IPS-20b (cell line): ENCODE data around the gene NPIPB2.
"Not testable (repeated sequence)": the region's sequence is repeated elsewhere in the genome, so short reads cannot be mapped to it uniquely, and the experiment has no call there.

Experiments used
- H3K27ac ChIP-seq: one replicate; pipeline ENCODE4 v1.5.1; 2013; ENCODE audit warnings: low read length
- H3K27me3 ChIP-seq: 2 replicates; pipeline ENCODE4 v1.6.1; 2013; ENCODE audit warnings: mild to moderate bottlenecking, low read length, inconsistent platforms; ENCODE audit not compliant: insufficient read depth
- H3K36me3 ChIP-seq: 2 replicates; pipeline ENCODE4 v1.6.1; 2013; ENCODE audit warnings: low read depth, mild to moderate bottlenecking, inconsistent platforms, low read length, moderate library complexity; ENCODE audit not compliant: insufficient read depth
- H3K4me1 ChIP-seq: 2 replicates; pipeline ENCODE4 v1.6.1; 2013; ENCODE audit warnings: mild to moderate bottlenecking, control low read depth, inconsistent platforms, low read length, moderate library complexity; ENCODE audit not compliant: insufficient read depth
- H3K4me3 ChIP-seq: 2 replicates; pipeline ENCODE4 v1.5.1; 2013; ENCODE audit warnings: mild to moderate bottlenecking, low read length, inconsistent platforms
- H3K9ac ChIP-seq: 2 replicates; pipeline ENCODE4 v1.6.1; 2013; ENCODE audit warnings: low read depth, mild to moderate bottlenecking, inconsistent platforms, low read length, moderate library complexity
- H3K9me3 ChIP-seq: 2 replicates; pipeline ENCODE4 v1.6.1; 2013; ENCODE audit warnings: mild to moderate bottlenecking, low read depth, low read length, inconsistent platforms; ENCODE audit not compliant: insufficient read depth

NPIPB2 gene

DNA sequence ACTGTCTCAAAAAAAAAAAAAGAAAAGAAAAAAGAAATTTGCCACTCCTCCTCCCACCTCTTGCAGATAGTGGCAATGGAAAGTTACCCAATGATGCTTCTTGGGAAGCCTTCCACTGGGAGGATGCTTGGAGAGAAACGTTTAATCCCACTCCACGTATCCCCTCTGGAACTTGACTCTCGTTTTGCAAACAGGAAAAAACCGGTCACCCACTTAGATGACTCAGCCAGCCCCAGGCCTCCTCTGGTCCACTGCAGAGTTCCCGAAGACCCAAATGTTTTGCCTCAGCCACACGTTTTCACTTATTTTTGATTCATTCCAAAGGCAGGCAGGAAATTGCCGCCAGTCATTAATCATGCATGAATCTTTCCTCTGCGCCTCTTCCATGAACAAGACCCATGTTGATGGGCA lies 13.9 kb upstream of the NPIPB2 start:
- H3K27ac ChIP-seq = no peak overlapping the region
- H3K9me3 ChIP-seq = no peaks in the 10 kb centered on the region
- no peaks in the 10 kb centered on the region for H3K27me3 ChIP-seq
- no peak overlapping the region for H3K4me3 ChIP-seq
- no peaks in the 10 kb centered on the region for H3K36me3 ChIP-seq
- H3K4me1 ChIP-seq = no peaks in the 10 kb centered on the region
- no peak overlapping the region for H3K9ac ChIP-seq

DNA sequence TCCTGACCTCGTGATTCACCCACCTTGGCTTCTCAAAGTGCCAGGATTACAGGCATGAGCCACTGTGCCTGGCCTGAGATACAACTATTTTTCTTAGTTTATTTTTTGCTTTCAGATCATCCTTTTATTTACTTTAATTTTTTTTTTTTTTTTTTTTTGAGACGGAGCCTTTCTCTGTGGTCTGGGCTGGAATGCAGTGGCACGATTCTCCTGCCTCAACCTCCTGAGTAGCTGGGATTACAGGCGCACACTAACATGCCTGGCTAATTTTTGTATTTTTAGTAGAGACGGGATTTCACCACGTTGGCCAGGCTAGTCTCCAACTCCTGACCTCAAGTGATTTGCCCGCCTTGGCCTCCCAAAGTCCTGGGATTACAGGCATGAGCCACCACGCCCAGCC lies 11.7 kb upstream of the NPIPB2 start:
- not testable (repeated sequence) for H3K4me3 ChIP-seq, H3K4me1 ChIP-seq, H3K9me3 ChIP-seq, H3K36me3 ChIP-seq, H3K27me3 ChIP-seq, H3K27ac ChIP-seq, H3K9ac ChIP-seq

DNA sequence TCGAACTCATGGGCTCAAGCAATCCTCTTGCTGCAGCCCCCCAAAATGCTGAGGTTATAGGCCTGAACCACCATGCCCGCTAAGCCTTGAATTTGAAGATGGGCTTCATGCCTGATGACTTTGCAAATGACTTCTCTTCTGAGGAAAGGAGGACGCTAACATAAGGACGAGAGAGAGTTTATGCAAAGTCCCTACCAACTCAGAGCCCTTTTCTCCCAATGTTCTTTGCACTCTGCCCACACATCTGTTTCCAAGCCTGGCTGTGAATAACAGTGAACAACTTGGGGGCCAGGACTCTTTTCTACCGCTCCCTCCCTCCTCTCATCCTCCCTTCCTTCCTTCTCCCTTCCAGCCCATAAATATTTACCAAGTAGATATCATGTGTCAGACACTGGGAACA lies 8.5 kb upstream of the NPIPB2 start:
- H3K9me3 ChIP-seq = no peaks in the 10 kb centered on the region
- no peak overlapping the region for H3K4me3 ChIP-seq
- H3K9ac ChIP-seq = no peak overlapping the region
- no peaks in the 10 kb centered on the region for H3K36me3 ChIP-seq
- no peaks in the 10 kb centered on the region for H3K27me3 ChIP-seq
- no peaks in the 10 kb centered on the region for H3K4me1 ChIP-seq
- H3K27ac ChIP-seq = no peak overlapping the region

DNA sequence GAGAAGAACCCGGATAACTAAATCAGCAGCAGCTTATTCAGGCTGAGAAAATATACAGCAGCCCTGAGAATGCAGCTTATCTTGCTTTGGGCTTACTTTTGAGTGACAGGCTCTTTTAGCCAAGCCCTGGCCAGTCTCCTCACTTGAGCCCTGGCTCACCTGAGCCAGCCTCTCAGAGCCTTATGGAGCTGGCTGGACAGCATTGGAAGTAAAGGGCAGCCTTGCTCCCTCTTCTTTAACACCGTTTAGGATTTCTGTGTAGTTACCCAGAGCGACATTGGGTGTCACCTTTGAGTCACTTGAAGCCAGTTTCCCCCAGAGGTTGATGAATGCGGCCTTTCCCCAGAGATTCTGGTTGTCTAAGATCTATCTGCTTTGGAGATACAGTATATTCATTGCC lies 7.7 kb upstream of the NPIPB2 start:
- no peaks in the 10 kb centered on the region for H3K9me3 ChIP-seq
- no peaks in the 10 kb centered on the region for H3K27me3 ChIP-seq
- H3K4me3 ChIP-seq = no peak overlapping the region
- no peaks in the 10 kb centered on the region for H3K4me1 ChIP-seq
- H3K27ac ChIP-seq = no peak overlapping the region
- no peak overlapping the region for H3K9ac ChIP-seq
- no peaks in the 10 kb centered on the region for H3K36me3 ChIP-seq

- Histone ChIP-seq H3K4me3 (no peak overlapping the region), H3K27ac (no peak overlapping the region), H3K4me1 (no peaks in the 10 kb centered on the region), H3K27me3 (no peaks in the 10 kb centered on the region), H3K9me3 (no peaks in the 10 kb centered on the region), H3K9ac (no peak overlapping the region), H3K36me3 (no peaks in the 10 kb centered on the region)
Measured at GRCh38 chr16:11948819-11949218, 7.0 kb upstream of the NPIPB2 start.

DNA sequence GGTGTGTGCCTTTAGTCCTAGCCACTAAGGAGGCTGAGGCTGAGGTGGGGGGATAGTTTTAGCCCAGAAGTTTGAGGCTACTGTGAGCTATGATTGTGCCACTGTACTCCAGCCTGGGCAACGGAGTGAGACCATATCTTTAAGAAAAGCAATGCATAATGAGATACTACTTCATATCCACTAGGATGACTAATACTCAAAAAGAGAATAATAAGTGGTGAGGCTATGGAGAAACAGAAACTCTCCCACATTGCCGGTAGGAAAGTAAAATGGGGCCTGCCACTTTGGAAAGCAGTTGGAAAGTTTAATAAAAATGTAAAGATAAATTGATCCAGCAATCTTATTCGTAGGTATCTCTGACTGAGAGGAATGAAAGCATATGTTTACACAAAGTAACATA lies 4.6 kb upstream of the NPIPB2 start:
- Histone ChIP-seq H3K4me3 (no peak overlapping the region), H3K9ac (no peak overlapping the region), H3K27ac (no peak overlapping the region), H3K4me1 (no peaks in the 10 kb centered on the region), H3K9me3 (no peaks in the 10 kb centered on the region), H3K27me3 (no peaks in the 10 kb centered on the region), H3K36me3 (no peaks in the 10 kb centered on the region)

DNA sequence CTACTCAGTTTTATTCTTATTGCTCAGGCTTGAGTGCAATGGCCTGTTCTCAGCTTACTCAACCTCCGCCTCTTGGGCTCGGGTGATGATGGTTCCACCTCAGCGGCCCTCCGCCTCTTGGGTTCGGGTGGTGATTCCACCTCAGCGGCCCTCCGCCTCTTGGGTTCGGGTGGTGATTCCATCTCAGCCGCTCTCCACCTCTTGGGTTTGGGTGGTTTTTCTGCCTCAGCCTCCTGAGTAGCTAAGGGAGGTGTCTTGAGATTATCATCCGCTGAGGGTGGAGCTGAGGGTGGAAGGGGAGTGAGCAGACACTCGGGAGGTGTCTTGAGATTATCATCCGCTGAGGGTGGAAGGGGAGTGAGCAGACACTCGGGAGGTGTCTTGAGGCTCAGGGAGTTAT lies 14.5 kb downstream of the NPIPB2 start:
- not testable (repeated sequence) for H3K36me3 ChIP-seq, H3K4me1 ChIP-seq, H3K27ac ChIP-seq, H3K4me3 ChIP-seq, H3K27me3 ChIP-seq, H3K9ac ChIP-seq, H3K9me3 ChIP-seq

DNA sequence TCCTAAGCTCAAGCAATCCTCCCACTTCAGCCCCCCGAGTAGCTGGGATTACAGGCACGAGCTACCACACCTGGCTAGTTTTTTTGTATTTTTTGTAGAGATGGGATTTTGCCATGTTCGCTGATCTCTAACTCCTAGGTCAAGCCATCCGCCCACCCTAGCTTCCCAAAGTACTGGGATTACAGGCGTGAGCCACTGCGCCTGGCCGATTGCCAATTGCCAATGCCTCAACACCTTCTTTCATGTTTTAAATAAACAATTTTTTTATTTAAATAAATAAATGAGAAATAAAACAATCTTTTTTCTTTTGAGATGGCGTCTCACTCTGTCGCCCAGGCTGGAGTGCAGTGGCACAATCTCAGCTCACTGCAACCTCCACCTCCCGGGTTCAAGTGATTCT lies 17.8 kb downstream of the NPIPB2 start:
- not testable (repeated sequence) for H3K4me1 ChIP-seq, H3K27me3 ChIP-seq, H3K4me3 ChIP-seq, H3K27ac ChIP-seq, H3K9me3 ChIP-seq, H3K9ac ChIP-seq, H3K36me3 ChIP-seq

- Histone ChIP-seq H3K4me3 (peak overlapping the region; percentile 54), H3K9ac (peak overlapping the region; percentile 38; the same call in 1 of the 2 replicates), H3K27ac (no peak overlapping the region), H3K4me1 (peaks cover 11% of the 10 kb centered on the region), H3K36me3 (no peaks in the 10 kb centered on the region), H3K9me3 (no peaks in the 10 kb centered on the region), H3K27me3 (no peaks in the 10 kb centered on the region)
Measured at GRCh38 chr16:11916524-11917285, 25.1 kb downstream of the NPIPB2 start.

GRCh38 chr16:11915644-11916523 lies 26.0 kb downstream of the NPIPB2 start, which contains the start of gene GSPT1:
Gene GSPT1, minus strand, starts transcription at chr16:11915956. Its CDS starts 236 bp downstream, at chr16:11915720.
- H3K36me3 ChIP-seq = no peaks in the 10 kb centered on the region
- H3K4me1 ChIP-seq = peaks cover 11% of the 10 kb centered on the region
- H3K9ac ChIP-seq = peak within 1 kb of the TSS; percentile 75; the same call in 1 of the 2 replicates
- no peaks in the 10 kb centered on the region for H3K27me3 ChIP-seq
- H3K4me3 ChIP-seq = peak within 1 kb of the TSS; percentile 84
- H3K9me3 ChIP-seq = no peaks in the 10 kb centered on the region
- no peak within 1 kb of the TSS for H3K27ac ChIP-seq

GRCh38 chr16:11915114-11915643 lies 26.7 kb downstream of the NPIPB2 start:
- Histone ChIP-seq H3K4me3 (peak overlapping the region; percentile 84), H3K27ac (no peak overlapping the region), H3K27me3 (no peaks in the 10 kb centered on the region), H3K9me3 (no peaks in the 10 kb centered on the region), H3K36me3 (no peaks in the 10 kb centered on the region), H3K4me1 (peaks cover 11% of the 10 kb centered on the region), H3K9ac (peak overlapping the region; percentile 75; the same call in 1 of the 2 replicates)
